ENCODE results near the gene HSD17B3.
A peak's percentile ranks its signal among the peaks of the same experiment; 100 is the strongest.

Gene HSD17B3

GRCh38 chr9:96186591-96187011, 115.4 kb downstream of the HSD17B3 start:
- TF ChIP-seq, protein P1, sequence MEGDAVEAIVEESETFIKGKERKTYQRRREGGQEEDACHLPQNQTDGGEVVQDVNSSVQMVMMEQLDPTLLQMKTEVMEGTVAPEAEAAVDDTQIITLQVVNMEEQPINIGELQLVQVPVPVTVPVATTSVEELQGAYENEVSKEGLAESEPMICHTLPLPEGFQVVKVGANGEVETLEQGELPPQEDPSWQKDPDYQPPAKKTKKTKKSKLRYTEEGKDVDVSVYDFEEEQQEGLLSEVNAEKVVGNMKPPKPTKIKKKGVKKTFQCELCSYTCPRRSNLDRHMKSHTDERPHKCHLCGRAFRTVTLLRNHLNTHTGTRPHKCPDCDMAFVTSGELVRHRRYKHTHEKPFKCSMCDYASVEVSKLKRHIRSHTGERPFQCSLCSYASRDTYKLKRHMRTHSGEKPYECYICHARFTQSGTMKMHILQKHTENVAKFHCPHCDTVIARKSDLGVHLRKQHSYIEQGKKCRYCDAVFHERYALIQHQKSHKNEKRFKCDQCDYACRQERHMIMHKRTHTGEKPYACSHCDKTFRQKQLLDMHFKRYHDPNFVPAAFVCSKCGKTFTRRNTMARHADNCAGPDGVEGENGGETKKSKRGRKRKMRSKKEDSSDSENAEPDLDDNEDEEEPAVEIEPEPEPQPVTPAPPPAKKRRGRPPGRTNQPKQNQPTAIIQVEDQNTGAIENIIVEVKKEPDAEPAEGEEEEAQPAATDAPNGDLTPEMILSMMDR (IDR thresholded peaks at IDR 0.05) = no peak
- H3K27ac ChIP-seq = no peak overlapping the region
- no peak for DNase-seq (ENCODE audit: low spot score)

GRCh38 chr9:96185518-96186156, 116.3 kb downstream of the HSD17B3 start:
- DNase-seq (ENCODE audit: low spot score) = no peak
- H3K4me3 ChIP-seq = no peak overlapping the region
- TF ChIP-seq, protein P1 (IDR thresholded peaks at IDR 0.05) = no peak
- H3K27ac ChIP-seq = no peak overlapping the region

More at GRCh38 chr9:96186591-96187011, 115.4 kb downstream of the HSD17B3 start:
- H3K4me3 ChIP-seq = peak overlapping the region; percentile 49
